Endothelial cell of umbilical vein (primary cell): ENCODE measurements around the gene GFPT2. TPM values are rescaled to one million over a fixed set of nuclear protein-coding genes. Genes with fewer than 3 reads are reported as not detected.

Experiments used
- BruUV-seq: library from RNA; stranded (reverse); fragments of 400-500 nt; replicated peaks from 2 replicates; lab custom pipeline; 2021; lab: Mats Ljungman, UMichigan
- CTCF ChIA-PET: fragments of 300-600, 350-600 bp; sonication (Branson Sonifier 250); formaldehyde crosslinking; loops from one replicate; lab custom pipeline; 2021; ENCODE audit warnings: antibody characterized with exemption, inconsistent platforms; lab: Charles Lee
- POLR2A ChIA-PET: fragments of 300-600, 350-600 bp; sonication (Branson Sonifier 250); formaldehyde crosslinking; loops from one replicate; lab custom pipeline; 2021; ENCODE audit warnings: antibody characterized with exemption, inconsistent platforms; lab: Charles Lee
- DNase-seq: peaks from one replicate; pipeline ENCODE4 v3.0.0-alpha.2; 2011; ENCODE audit warnings: low read depth, low spot score
- FAIRE-seq: peaks from 2 replicates; lab custom pipeline; 2011; peaks lifted over from hg19 to GRCh38; lab: Jason Lieb, UNC
- H2AFZ ChIP-seq: 2 replicates; pipeline ENCODE4 v1.6.0; 2012; ENCODE audit warnings: low read depth, low read length, control low read depth, inconsistent platforms
- H3K27ac ChIP-seq: 2 replicates; pipeline ENCODE4 v1.5.1; 2011; ENCODE audit warnings: low read depth, mild to moderate bottlenecking, control low read depth, low read length, moderate library complexity; ENCODE audit not compliant: insufficient read depth
- H3K27me3 ChIP-seq, 2 experiments: 2 replicates each; pipeline versions ENCODE4 v1.6.0 to v1.6.1; 2011; ENCODE audit warnings: low read length in 2 of 2, mixed read lengths in 1 of 2; ENCODE audit not compliant: control insufficient read depth in 2 of 2, insufficient read depth in 2 of 2
- H3K36me3 ChIP-seq, 2 experiments: 2 replicates in 1 of 2; 3 replicates in 1 of 2; pipeline ENCODE4 v1.5.1; 2011; ENCODE audit warnings: low read length in 2 of 2, mild to moderate bottlenecking in 1 of 2, moderate library complexity in 1 of 2; ENCODE audit not compliant: control insufficient read depth in 2 of 2, insufficient read depth in 2 of 2; ENCODE audit errors: extremely low read depth in 1 of 2
- H3K4me1 ChIP-seq: 3 replicates; pipeline ENCODE4 v1.5.1; 2011; ENCODE audit warnings: mild to moderate bottlenecking, low read length; ENCODE audit not compliant: control insufficient read depth, insufficient read depth; ENCODE audit errors: extremely low read depth
- H3K4me2 ChIP-seq: 2 replicates; pipeline ENCODE4 v1.6.1; 2011; ENCODE audit warnings: low read length, control low read depth, mixed read lengths; ENCODE audit not compliant: insufficient read depth
- H3K4me3 ChIP-seq, 3 experiments: fragments of 200-600 bp in 1 of 3; sonication (generic), shearing (Covaris generic) in 1 of 3; replicated peaks in 1 of 3; 2 replicates each; pipeline ENCODE4 v1.5.1; 2011 to 2016; ENCODE audit warnings: control low read depth in 3 of 3, low read length in 3 of 3, mild to moderate bottlenecking in 2 of 3, inconsistent platforms in 1 of 3, low read depth in 1 of 3, moderate library complexity in 1 of 3; ENCODE audit not compliant: insufficient read depth in 1 of 3
- H3K79me2 ChIP-seq: 2 replicates; pipeline ENCODE4 v1.6.0; 2012; ENCODE audit warnings: low read length, inconsistent platforms; ENCODE audit not compliant: control insufficient read depth, insufficient read depth
- H3K9ac ChIP-seq: replicated peaks from 2 replicates; pipeline ENCODE3; 2011; ENCODE audit warnings: low read length, control low read depth; ENCODE audit not compliant: insufficient read depth; ENCODE audit errors: extremely low read depth
- H3K9me1 ChIP-seq: replicated peaks from 3 replicates; pipeline ENCODE4 v1.6.0; 2011; ENCODE audit warnings: mild to moderate bottlenecking, low read length; ENCODE audit not compliant: control insufficient read depth, insufficient read depth; ENCODE audit errors: extremely low read depth
- H3K9me3 ChIP-seq: replicated peaks from 2 replicates; pipeline ENCODE4 v1.5.1; 2012; ENCODE audit warnings: low read length, inconsistent platforms; ENCODE audit not compliant: control insufficient read depth, insufficient read depth
- H4K20me1 ChIP-seq: replicated peaks from 2 replicates; pipeline ENCODE3; 2011; ENCODE audit warnings: mild to moderate bottlenecking, low read length; ENCODE audit not compliant: control insufficient read depth, insufficient read depth; ENCODE audit errors: extremely low read depth
- CTCF ChIP-seq, 2 donors: IDR thresholded peaks; 1 replicate in 1 of 2; 2 replicates in 1 of 2; pipeline ENCODE4 v1.5.1; 2011; ENCODE audit warnings: low read length in 2 of 2, mild to moderate bottlenecking in 2 of 2, moderate library complexity in 2 of 2, control low read depth in 1 of 2, inconsistent platforms in 1 of 2, low read depth in 1 of 2; ENCODE audit not compliant: insufficient read depth in 1 of 2; ENCODE audit errors: extremely low read depth in 1 of 2
- EZH2 ChIP-seq: IDR thresholded peaks from 2 replicates; pipeline ENCODE4 v1.6.1; 2012; ENCODE audit warnings: borderline replicate concordance, low read depth, mild to moderate bottlenecking, moderate library complexity, low read length, inconsistent platforms; ENCODE audit not compliant: severe bottlenecking
- MAX ChIP-seq: IDR thresholded peaks from 2 replicates; pipeline ENCODE4 v1.6.1; 2011; ENCODE audit not compliant: insufficient read depth, insufficient read length
- MYC ChIP-seq: IDR thresholded peaks from one replicate; pipeline ENCODE4 v1.6.1; 2011; ENCODE audit warnings: mild to moderate bottlenecking, low read depth, low read length
- POLR2A ChIP-seq: IDR thresholded peaks from 2 replicates; pipeline ENCODE4 v1.6.1; 2012; ENCODE audit warnings: low read depth, mild to moderate bottlenecking, control low read depth, low read length
- dilution Hi-C: fragments of 300-500 bp; cut with MboI; formaldehyde crosslinking; loops from one replicate; pipeline ENCODE4 v1.15.0; 2019; ENCODE audit warnings: low sequenced_read_pairs; ENCODE audit not compliant: extremely low pct_ligation_motif_present
- intact Hi-C: fragments of 100-400 bp; cut with micrococcal nuclease; formaldehyde crosslinking; loops from one replicate; pipeline ENCODE4 v1.10.0; 2022
- polyA plus RNA-seq, 4 experiments: library from polyadenylated mRNA; depleted of rRNA in 3 of 4; stranded (reverse) in 3 of 4; unstranded in 1 of 4; fragments of >200 nt; gene quantifications; 2 replicates each; pipeline versions ENCODE4 v1.2.1 to v1.2.3, GENCODE V29; 2011 to 2012; ENCODE audit warnings: missing spikeins in 1 of 4
- total RNA-seq: library from RNA; stranded (reverse); gene quantifications from 2 replicates; pipeline ENCODE4 v1.2.3, GENCODE V29; 2021

The GFPT2 gene
- total and polyA plus RNA-seq, 2 donors (not counting 3 experiments of a cell fraction or from before 2014, with no cell fraction given) = 4.3 to 4.5 TPM

- ChIA-PET POLR2A (no interaction called here), CTCF (interaction anchor here (0.6 to 3.4 kb wide), 52 partner anchors 9 to 373 kb away, joined by 3 to 52 read pairs (median 4); partner anchors contain the start of genes GFPT2, MAPK9 and RASGEF1C)
- Histone ChIP-seq H3K36me3 (no peaks in the 10 kb centered on the region), H3K4me3 (no peak overlapping the region), H3K9me1 (no peaks in the 10 kb centered on the region), H3K27ac (no peak overlapping the region), H3K4me2 (no peak overlapping the region), H3K27me3 (no peaks in the 10 kb centered on the region), H3K79me2 (no peaks in the 10 kb centered on the region), H3K9me3 (no peaks in the 10 kb centered on the region), H4K20me1 (no peaks in the 10 kb centered on the region), H2AFZ (peak overlapping the region; percentile 2), H3K4me1 (peaks cover 7% of the 10 kb centered on the region), H3K9ac (no peak overlapping the region)
- dilution Hi-C loops = no loop called here
- BruUV-seq = no TSS peak
- intact Hi-C loops = loop anchor here (1.0 to 2.0 kb wide), 4 partner anchors 35 to 201 kb away; partner anchors contain the start of gene RASGEF1C
- TF ChIP-seq MAX (no peak), MYC (no peak), POLR2A (no peak), EZH2 (no peak), CTCF (IDR thresholded peaks at IDR 0.05; ENCODE audit: extremely low read depth in 1 of 2, insufficient read depth in 1 of 2, low read depth in 1 of 2, low read length in 2 of 2) (peak; percentile 74 to 83)
- peak; percentile 56 for DNase-seq
- peak; percentile 93 for FAIRE-seq
Measured at GRCh38 chr5:180328296-180329137, 24.6 kb downstream of the GFPT2 start.
